Fibroblast of upper back skin (primary cell): ENCODE results near the gene MAP3K15.
"Not testable (repeated sequence)": the region's sequence is repeated elsewhere in the genome, so short reads cannot be mapped to it uniquely, and the experiment has no call there.

ENCODE experiments used
- DNase-seq: peaks from one replicate; pipeline ENCODE4 v3.0.0-alpha.2; 2013

MAP3K15 gene

DNA sequence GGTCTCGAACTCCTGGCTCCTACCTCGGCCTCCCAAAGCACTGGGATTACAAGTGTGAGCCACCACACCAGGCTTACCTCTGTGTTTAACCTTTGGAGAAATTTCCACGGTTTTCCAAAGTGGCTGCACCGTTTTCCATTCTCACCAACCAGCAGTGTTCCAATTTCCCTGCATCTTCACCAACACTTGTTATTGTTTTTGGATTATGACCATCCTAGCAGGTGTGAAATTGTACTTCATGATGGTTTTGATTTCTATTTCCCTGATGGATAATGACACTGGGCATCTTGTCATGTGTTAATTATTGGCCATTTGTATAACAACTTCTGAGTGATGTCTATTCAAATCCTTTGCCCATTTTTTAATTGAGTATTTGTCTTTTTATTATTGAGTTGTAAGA is 2.7 kb upstream of the MAP3K15 start:
- DNase-seq = no peak

DNA sequence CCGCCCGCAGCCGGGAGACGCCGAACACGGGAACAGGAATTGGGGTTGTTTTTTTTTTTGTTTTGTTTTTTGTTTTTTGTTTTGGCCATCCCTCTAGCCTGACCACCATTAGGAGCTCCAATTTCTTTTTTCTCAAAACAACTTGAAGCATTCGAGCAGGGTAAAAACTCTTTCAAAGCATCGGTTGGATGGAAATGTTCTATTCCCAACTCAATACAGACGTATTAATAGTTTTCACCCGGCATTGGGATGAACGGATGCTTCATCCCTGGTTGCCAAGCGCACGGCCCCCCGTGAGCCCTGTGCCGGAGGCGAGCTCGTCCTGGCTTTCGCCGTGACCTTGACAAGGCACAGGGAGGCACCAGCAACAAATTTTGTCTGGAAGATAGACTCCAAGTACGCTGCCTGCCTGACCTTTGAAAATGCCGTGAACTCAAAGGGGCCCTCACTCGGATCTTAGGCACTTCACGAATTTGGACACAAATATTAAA is 352 bp upstream of the MAP3K15 start:
- DNase-seq = no peak

DNA sequence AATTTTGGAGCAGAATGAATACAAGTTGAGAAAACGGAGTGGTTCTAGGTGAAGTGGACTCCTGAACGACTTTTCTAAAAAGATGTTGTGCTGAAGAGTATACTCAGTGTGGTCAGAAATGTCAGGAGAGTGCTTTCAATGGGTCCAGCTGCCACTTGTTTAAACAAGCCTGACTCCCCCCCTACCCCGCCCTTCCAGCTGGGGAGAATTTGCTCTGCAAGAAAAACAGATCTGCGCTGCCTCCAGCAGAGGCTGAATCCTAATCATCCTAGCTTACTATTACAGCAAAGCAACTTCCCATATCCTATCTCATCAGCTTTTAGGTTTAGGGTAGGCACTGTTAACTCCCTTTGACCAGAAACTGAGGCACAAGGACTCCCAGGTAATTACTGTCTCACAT is 1.9 kb downstream of the MAP3K15 start:
- DNase-seq = no peak

DNA sequence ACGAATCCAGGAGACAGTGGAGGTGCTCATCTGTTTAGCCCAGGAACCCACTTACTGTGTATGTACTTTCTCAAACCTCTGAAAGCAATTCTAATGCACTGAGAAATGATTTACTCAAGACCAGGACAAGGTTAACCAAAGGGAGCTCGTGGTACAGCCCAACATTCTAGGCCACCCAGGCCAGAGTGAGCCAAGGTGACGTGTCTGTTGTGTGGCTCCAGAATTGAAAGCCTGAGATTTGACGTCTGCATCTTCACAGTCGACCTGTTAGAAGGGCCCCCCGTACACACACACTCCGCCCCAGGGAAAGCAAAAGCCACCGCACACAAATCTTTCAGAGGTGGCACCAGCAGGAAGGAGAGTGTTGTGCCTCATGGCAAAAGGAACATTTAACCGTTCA is 2.3 kb downstream of the MAP3K15 start:
- DNase-seq = no peak

DNA sequence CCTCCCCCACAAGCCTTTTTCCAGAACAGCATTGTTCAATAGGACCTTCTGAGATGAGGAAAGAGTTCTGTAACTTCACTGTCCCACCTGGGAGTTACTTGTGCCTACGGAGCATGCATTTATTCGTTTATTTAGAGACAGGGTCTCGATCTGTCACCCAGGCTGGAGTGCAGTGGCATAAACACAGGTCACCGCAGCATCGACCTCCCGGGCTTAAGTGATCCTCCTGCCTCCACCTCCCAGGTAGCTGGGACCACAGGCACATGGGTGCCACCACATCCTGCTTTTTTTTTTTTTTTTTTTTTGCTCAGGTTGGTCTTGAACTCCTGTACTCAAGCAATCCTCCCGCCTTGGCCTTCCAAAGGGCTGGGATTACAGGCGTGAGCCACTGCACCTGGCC is 2.9 kb downstream of the MAP3K15 start:
- no peak for DNase-seq

DNA sequence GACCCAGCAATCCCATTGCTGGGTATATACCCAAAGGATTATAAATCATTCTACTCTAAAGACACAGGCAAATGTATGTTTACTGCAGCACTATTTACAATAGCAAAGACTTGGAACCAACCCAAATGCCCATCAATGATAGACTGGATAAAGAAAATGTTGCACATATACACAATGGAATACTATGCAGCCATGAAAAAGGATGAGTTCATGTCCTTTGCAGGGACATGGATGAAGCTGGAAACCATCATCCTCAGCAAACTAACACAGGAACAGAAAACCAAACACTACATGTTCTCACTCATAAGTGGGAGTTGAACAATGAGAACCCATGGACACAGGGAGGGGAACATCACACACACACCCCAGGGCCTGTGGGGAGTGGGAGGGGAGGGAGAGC is 3.5 kb downstream of the MAP3K15 start:
- DNase-seq = not testable (repeated sequence)

DNA sequence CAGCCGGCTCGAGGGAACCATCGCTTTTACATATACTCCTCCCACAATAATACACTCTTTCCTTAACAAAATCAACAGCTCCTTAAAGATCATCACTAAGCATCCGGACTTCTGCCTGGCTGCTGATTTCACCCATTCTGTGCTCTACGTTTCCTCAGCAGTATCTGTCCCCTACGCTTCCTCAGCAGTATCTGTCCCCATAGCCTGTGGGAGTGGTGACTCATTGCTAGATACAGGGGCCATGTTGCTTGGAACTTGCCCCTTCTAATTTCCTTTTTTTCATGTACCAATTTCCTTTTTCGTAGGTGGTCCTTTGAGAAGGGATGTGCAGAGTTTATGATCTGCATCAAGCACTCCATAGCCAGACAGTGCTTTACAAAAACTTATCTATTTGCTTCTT is 18.6 kb downstream of the MAP3K15 start:
- DNase-seq = no peak

DNA sequence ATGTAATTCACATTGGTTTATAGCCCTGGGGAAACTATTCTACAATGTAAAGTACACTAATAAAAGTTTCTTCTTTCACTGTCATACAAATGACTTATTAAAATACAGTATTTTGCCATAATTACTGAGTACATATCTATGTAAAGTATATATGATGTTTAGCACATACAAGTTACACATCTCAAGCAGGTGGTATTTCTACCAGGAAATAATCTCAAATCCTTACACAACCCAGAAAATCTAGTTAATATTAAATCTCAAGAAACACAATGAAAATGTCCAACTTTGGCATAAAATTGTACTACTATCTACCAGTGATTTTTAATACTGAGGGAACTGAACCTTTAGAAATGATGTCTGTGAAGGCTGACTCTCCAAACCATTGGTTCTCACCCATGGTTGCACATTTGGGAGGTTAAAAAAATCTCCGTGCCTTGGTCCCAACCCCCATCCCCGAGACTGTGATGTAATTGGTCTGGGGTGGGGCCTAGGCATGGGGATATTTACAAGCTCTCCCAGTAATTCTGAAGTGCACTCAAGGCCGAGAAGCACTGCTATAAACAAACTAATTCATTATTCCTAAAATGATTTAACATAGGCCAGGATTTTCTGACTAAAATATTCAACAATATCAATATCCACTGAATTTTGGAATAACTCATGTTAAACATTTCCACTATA is 27.6 kb downstream of the MAP3K15 start:
- DNase-seq = no peak

DNA sequence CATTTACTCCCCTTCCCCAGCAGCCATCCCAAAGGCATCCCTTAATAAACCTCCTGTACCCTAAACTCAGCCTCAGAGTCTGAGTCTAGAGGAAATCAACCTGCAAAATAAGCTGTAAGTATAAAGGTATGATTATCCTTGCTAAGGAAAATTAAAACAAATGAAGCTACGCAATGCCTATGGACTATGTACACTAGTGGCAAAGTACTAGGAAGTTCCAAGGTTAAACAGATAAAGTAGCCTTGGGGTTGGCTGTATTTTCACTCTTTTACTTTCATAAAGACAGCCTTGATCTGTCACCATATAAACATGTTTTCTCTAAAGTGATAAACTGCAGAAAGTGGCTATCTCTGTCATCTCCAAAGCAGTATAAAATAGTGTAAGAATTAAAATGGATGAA is 35.9 kb downstream of the MAP3K15 start:
- DNase-seq = no peak

DNA sequence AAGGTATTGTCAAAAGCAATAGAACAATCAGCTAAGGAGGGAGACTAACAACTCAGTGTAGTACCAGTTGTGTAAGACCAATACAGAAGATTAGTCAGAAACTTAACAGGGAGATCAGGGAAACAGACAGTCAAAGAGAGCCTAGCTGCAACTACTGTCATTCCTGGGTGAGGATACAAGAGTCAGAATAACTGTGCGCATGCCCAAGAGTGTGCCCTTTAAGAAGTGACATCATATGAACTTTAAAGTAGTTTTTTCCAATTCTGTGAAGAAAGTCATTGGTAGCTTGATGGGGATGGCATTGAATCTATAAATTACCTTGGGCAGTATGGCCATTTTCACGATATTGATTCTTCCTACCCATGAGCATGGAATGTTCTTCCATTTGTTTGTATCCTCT is 46.9 kb downstream of the MAP3K15 start:
- not testable (repeated sequence) for DNase-seq

DNA sequence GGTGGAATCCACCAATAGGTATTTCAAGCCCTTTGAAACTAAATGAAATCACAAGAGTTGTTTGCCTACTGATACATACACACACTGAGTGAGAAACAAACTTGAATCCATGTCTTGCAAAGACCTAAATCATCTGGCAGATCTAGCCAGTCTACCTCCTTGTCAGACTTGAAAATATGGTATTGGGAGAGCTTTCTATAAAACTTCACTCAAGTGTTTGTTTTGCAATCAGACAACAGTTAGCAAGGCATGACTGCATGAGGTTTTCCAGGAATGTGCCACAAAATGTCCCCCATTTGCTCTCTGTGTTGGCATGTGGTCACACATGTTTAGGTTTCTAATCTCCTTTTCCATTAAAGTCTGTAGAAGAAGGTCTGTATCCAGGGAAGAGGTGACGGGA is 52.4 kb downstream of the MAP3K15 start:
- DNase-seq = no peak

DNA sequence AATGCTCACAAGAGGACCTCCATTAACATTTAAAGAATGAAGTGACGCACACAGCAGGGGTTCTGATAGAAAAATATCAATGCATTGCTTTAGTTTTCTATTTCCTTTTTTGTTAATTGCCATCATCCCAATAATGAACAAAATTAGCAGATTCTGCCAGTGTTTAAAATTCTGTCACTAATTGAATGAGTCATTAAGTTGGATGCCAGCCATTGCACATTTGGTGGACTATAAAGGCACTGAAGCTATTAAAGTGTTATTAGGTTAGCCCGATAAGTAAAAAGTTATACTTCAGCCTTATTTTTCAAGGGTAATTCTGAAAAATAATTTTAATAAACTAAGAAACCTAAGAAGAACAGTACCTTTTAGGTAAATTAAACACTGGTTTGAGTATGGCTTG is 53.1 kb downstream of the MAP3K15 start:
- no peak for DNase-seq

DNA sequence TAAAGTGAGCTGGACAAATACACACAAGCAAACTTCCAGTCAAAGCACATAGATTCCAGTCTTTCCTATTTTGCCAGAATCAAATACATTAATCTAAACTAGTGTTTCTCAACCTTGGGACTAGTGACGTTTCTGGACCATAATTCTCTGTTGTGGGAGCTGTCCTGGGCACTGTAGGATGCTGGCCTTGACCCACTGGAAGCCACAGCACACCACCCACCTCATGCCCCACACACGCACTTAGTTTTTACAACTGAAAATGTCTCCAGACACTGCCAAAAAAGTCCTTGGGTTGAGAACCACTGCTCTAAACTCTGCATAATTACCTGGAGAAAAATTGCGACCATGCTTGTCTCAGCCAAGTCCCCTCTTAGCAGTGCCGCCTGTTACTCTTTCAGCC is 57.6 kb downstream of the MAP3K15 start:
- no peak for DNase-seq

DNA sequence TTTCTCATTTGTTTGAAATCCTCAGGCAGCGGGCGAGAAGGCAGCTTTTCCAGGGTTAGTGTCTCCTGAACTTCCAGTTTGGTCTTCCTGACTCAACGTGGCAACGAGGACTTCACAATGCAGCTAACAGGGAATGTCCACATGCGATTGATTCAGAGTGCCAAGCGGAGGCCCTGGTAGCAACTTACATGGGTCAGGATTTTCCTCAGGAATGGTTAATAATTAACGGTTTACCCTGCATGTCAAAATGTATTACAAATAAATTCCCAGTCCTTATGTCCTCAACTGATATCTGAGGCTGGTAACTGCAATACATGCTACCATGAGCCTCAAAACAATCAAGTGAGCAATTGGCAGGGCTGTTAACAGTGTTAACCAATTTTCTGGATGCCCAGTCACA is 67.2 kb downstream of the MAP3K15 start:
- DNase-seq = no peak

DNA sequence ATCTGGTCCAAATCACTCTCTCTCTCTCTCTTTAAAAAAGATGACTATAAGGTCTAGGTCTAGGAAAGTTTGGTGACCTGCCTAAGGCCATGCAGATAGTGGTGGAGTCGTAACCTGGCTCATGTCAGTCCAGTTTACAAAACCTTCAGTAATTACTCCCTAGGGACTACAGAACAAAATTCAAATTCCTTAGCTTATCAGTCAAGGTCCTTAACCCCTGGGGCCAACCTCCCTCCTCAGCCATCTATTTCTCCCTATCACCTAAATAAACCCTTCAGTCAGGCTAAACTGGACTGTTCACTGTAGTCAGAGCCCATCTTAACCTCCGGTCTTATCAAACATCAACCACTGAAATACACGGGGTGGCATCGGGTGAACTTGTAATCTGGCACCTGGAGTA is 68.9 kb downstream of the MAP3K15 start:
- no peak for DNase-seq

DNA sequence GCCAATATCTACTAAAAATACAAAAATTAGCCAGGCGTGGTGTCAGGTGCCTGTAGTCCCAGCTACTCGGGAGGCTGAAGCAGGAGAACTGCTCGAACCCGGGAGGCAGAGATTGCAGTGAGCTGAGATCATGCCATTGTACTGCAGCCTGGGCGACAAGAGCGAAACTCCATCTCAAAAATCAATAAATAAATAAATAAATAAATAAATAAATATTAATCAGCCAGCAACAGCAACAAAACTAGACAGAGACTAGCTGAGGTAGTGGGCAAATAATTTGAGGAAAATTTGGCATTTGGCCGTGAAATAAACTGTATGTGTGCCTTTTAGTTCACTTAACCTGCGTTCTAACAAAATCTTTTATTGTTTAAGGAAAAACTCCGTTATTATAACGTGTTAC is 69.5 kb downstream of the MAP3K15 start:
- DNase-seq = not testable (repeated sequence)

DNA sequence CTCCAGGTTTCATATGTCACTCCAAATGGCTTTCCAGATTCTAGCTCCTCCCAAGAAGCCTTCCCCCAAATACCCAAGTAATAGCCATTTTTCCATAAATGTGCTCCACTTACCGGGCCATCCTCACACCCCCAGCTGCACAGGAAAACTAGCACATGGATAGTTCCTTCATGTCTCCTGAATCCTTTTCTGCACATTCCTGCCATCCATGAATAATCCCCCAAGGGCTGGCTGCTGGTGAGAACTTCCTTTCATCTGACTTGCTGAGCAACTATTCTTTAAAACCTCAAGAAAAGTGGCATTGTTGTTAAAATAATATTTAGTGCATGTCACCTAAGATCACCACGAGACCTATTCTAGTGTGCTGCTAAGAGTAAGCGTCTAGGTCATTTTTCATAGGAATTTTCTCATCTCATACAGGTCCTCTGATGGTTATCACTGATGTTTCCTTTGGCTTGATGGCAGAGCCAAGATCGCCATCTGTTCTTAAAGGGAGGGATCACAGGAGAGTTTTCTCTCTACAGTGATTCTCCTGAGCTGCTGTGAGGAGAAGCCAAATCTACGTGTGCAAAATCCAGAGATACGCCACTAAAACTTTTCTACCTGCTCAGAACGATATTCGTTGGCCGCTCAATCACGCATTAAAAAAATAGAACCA is 71.3 kb downstream of the MAP3K15 start:
- no peak for DNase-seq

DNA sequence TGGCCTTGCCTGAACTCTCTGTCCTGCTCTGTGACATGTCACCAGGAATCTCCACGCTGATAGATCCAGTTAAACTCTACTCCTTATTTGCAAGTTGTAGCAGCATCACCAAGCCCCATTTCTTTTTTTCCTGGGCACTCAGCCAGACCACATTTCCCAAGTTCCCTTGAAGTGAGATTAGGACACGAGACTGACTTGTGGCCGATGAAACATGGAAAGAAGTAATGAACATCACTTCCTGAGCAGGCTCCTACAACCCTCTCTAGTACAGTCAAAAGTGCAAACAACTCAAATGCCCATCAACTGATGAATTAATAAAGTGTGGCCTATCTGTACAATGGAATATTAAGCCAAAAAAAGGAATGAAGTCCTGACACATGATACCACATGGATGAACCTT is 74.6 kb downstream of the MAP3K15 start:
- peak; percentile 28 for DNase-seq

DNA sequence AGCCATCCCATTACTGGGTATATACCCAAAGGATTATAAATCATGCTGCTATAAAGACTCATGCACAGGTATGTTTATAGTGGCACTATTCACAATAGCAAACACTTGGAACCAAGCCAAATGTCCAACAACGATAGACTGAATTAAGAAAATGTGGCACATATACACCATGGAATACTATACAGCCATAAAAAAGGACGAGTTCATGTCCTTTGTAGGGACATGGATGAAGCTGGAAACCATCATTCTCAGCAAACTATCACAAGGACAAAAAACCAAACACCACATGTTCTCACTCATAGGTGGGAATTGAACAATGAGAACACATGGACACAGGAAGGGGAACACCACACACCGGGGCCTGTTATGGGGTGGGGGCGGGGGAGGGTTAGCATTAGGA is 92.6 kb downstream of the MAP3K15 start:
- DNase-seq = not testable (repeated sequence)

DNA sequence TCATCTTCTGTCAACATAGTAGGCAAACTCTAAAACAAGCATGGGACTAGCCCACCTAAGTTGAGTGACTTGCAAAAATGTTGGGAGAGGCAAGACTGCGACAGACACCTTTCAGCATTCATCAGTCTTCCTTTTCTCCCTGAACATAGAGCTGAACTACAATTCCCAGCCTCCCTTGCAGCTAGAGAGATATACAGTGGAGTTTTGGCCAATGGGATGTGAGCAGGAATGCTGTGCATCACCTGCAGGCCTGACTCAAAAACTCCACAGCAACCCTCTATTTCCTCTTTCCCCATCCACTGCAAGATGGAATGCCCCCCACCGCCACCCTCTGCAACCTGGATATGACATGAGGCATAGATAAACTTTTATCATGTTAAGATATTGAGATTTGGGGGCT is 105.0 kb downstream of the MAP3K15 start:
- DNase-seq = no peak

DNA sequence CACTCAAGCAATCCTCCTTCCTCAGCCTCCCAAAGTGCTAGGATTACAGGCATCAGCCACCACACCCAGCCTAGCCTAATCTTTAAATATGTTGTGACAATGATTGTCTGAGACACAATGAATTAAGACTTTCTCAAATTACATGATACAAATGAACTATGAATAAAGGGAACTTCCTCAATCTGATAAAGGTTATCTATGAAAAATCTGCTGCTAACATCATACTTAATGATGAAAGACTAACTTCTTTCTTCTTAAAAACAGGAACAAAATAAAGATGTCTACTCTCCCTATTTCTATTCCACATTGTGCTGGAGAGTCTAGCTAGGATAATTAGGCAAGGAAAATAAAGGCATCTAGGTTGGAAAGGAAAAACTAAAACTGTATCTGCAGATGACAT is 111.6 kb downstream of the MAP3K15 start:
- no peak for DNase-seq

DNA sequence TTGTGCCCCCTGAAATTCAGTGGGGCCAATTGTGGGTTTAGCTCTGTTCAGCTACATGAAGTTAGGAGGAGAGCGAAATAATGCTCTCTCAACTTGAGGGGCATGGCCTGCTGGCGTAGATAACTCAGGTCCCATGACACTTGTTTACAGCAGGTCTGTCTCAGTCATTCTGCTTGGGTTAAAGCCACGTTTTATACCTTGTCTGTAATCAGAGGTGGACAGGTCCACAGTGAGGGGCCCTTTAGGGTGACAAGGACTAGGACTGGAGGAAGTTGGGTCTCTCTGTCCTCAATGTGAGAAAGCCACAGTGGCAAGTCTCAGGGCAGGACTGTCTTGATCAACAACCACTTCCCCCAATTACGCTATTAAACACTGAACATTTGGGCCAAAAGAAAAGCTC is 122.6 kb downstream of the MAP3K15 start:
- DNase-seq = no peak

DNA sequence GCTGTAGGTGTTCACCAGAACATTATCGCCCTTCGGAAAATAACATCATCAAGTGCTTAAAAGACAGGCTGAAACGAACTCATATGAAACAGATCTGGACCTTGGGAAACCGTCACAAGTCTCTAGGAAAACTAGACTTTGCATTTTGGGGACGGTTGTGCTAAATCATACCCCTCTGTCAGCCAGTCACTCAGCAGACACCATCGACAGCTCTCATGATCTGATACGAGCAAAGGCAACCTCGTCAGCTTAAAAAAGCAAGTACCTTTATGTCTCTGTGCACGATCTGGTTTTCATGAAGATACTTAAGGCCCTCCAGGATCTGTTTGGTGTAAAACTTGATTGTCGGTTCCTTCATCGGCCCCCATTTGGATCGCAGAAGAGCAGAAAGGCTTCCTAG is 123.2 kb downstream of the MAP3K15 start:
- DNase-seq = no peak

DNA sequence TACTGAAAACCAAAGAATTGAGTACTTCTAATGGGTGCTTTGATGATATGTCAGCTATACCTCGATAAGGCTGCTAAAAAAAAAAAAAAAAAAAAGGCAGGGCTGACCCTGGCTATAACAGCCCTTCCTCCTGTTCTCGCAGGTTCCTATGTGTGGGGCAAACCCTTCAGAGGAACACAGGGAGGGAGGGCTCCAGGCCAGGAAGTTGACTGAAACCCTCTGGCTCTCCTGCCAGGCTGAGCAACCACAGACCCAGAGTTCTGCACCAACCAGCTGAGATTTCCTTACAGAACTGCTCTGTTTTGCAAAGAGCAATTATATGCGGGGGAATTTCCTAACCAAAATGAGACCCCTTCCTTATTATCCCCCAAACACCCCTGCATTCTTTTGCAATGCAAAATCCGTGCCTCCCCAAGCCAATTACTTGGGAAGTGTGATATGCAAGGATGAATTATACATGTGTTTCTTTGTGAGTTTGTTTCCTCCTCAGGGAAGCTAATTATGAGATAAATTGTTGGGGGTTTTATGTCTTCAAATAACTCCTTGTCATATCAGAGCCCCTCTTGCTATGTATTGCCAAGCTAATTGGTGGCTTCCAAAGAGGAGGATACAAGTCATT is 126.0 kb downstream of the MAP3K15 start:
- DNase-seq = no peak
